IPS DF 6.9 (cell line): ENCODE measurements around the gene CNTN5.

Source experiments
- DNase-seq: peaks from one replicate; pipeline ENCODE4 v3.0.0-alpha.2; 2013; ENCODE audit warnings: low read depth, low spot score
- H3K27ac ChIP-seq: one replicate; pipeline ENCODE4 v1.5.1; 2013; ENCODE audit warnings: low read length, control low read depth
- H3K27me3 ChIP-seq: 2 replicates; pipeline ENCODE4 v1.6.1; 2013; ENCODE audit warnings: mild to moderate bottlenecking, low read length; ENCODE audit not compliant: control insufficient read depth, insufficient read depth
- H3K36me3 ChIP-seq: 2 replicates; pipeline ENCODE4 v1.6.1; 2013; ENCODE audit warnings: low read length; ENCODE audit not compliant: control insufficient read depth, insufficient read depth
- H3K4me1 ChIP-seq: 2 replicates; pipeline ENCODE4 v1.6.1; 2013; ENCODE audit warnings: low read length; ENCODE audit not compliant: control insufficient read depth, insufficient read depth
- H3K4me3 ChIP-seq: 2 replicates; pipeline ENCODE4 v1.5.1; 2013; ENCODE audit warnings: mild to moderate bottlenecking, low read length
- H3K9me3 ChIP-seq: 2 replicates; pipeline ENCODE4 v1.6.1; 2013; ENCODE audit warnings: low read length, inconsistent platforms; ENCODE audit not compliant: control insufficient read depth, insufficient read depth
- WGBS: extraction: QIAGEN DNeasy Blood & Tissue Kit; methylation state at CpG from one replicate; pipeline ENCODE4 v1.1.7; 2013; ENCODE audit warnings: mixed read lengths, missing lambda C conversion rate; ENCODE audit not compliant: insufficient read length, insufficient coverage; 5-methylcytosine and 5-hydroxymethylcytosine counted together

CNTN5 gene

DNA sequence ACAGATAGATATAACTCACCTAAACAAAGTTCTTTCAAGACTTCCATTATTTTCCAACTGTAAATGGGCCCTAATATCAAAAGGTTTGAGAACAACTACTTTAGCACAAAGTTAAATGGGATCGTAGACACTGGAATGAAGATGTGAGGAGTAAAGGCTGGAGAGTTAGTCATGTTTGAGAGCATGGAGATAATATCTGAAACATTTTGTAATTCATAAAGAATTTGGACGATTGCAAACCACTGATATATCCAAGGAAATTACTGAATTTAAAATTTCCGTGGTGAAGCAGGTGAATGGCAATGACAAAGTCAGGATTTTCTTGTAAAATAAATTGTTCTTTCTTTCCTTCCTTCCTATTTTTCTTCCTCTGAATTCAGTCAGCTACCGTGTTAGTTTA lies 564.9 kb downstream of the CNTN5 start:
- no peak for DNase-seq
- Histone ChIP-seq H3K4me3 (no peak overlapping the region), H3K27ac (no peak overlapping the region), H3K4me1 (no peaks in the 10 kb centered on the region), H3K36me3 (no peaks in the 10 kb centered on the region), H3K9me3 (no peaks in the 10 kb centered on the region; the same call in 1 of the 2 replicates), H3K27me3 (no peaks in the 10 kb centered on the region)
- no CpG with 5 or more reads among the region's 4 CpGs for WGBS

- no CpG with 5 or more reads among the region's 2 CpGs for WGBS
- Histone ChIP-seq H3K4me3 (no peak overlapping the region), H3K4me1 (no peaks in the 10 kb centered on the region), H3K9me3 (no peaks in the 10 kb centered on the region), H3K27me3 (no peaks in the 10 kb centered on the region), H3K27ac (no peak overlapping the region), H3K36me3 (no peaks in the 10 kb centered on the region)
- DNase-seq, result no peak
Measured at GRCh38 chr11:99589771-99590170, 569.0 kb downstream of the CNTN5 start.

DNA sequence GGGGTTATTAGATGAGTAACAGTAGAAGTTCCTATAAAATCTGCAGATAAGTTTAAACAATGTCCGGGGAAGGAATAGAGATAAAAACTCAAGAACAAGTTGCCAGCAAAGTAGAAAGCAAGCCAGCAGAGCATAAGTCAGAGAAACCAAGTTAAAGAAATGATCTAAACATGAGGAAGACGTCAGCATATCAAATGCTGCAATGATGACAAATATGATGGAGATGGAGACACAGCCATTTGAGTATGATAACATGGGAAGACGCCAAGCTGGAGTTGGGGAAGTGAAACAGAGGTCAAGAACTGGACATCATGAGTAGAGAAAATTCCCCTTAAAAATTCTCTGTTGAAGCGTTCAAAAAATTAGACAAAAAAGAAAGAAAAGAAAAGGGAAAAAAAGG lies 571.5 kb downstream of the CNTN5 start:
- Histone ChIP-seq H3K4me1 (no peaks in the 10 kb centered on the region), H3K9me3 (no peaks in the 10 kb centered on the region), H3K4me3 (no peak overlapping the region), H3K27me3 (no peaks in the 10 kb centered on the region), H3K27ac (no peak overlapping the region), H3K36me3 (no peaks in the 10 kb centered on the region)
- DNase-seq, result no peak
- no CpG with 5 or more reads among the region's 4 CpGs for WGBS

DNA sequence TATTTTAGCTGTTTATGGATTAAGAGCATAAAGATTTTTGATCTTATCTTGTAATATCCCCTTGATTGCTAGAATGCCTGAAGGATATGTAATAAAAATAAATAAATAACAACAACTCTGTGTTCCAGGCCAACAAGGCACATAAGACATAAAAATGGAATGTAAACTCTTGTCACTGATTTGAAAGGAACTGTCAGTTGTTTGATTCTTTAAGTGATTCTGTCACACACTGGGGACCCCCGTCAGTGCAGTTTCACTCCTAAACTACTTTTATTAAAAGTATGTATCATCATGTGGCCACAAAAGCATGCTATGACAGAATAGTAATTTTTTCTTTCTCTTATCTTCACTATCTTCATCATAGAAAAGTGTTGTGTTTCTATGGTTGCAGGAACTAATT lies 572.4 kb downstream of the CNTN5 start:
- no peak overlapping the region for H3K4me3 ChIP-seq
- no peak for DNase-seq
- H3K27me3 ChIP-seq, result no peaks in the 10 kb centered on the region
- no CpG with 5 or more reads among the region's 1 CpG for WGBS
- no peaks in the 10 kb centered on the region for H3K9me3 ChIP-seq
- H3K27ac ChIP-seq, result no peak overlapping the region
- H3K36me3 ChIP-seq, result no peaks in the 10 kb centered on the region
- H3K4me1 ChIP-seq, result no peaks in the 10 kb centered on the region

- no peak for DNase-seq
- Histone ChIP-seq H3K36me3 (no peaks in the 10 kb centered on the region), H3K9me3 (no peaks in the 10 kb centered on the region), H3K27ac (no peak overlapping the region), H3K27me3 (no peaks in the 10 kb centered on the region), H3K4me3 (no peak overlapping the region), H3K4me1 (no peaks in the 10 kb centered on the region)
- no CpG with 5 or more reads among the region's 1 CpG for WGBS
Measured at GRCh38 chr11:99601179-99601578, 580.4 kb downstream of the CNTN5 start.

DNA sequence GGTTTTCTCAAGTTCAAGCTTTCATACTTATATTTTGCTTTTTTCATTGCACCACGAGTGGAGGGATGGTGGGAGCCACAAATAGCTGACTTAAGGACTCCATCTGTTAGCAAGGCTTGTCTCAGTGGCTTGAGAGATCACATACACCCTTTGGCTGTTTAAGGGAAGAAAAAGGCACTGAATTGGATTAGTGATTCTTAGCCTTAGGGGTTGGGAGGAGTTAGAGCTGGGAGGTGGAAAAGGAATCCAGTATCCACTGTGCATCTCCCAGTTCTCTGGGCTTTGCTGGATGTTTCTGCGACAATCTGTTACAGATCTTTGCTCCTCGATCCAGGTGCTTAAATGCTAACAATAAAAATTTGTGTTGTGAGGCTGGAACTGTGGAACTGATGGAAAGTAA lies 593.6 kb downstream of the CNTN5 start:
- DNase-seq, result no peak
- no peak overlapping the region for H3K4me3 ChIP-seq
- WGBS, result no CpG with 5 or more reads among the region's 3 CpGs

DNA sequence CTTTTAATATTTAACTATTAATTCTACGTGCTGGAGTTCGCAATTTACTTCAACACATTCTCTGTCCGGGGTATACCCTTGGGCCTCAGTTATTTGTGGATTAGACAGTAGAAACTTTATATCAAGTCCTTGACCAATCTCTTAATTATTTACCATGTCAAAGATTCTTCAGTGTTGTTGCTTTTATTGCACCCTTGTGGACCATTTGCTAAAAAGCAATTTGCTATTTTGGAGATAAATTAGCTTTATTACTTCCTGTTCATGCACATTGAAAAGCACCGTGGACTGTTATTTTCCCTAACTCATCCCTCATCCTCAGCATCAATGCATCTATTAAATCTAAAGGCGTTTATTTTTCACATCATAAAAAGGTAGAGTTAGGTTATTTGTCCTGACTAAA lies 609.9 kb downstream of the CNTN5 start:
- Histone ChIP-seq H3K9me3 (no peaks in the 10 kb centered on the region), H3K27me3 (no peaks in the 10 kb centered on the region)
- no CpG with 5 or more reads among the region's 5 CpGs for WGBS

More for the DNA sequence above, 593.6 kb downstream of the CNTN5 start:
- Histone ChIP-seq H3K36me3 (no peaks in the 10 kb centered on the region), H3K4me1 (no peaks in the 10 kb centered on the region), H3K27me3 (no peaks in the 10 kb centered on the region), H3K27ac (no peak overlapping the region), H3K9me3 (no peaks in the 10 kb centered on the region)

GRCh38 chr11:99631618-99632017 lies 610.9 kb downstream of the CNTN5 start:
- Histone ChIP-seq H3K27me3 (no peaks in the 10 kb centered on the region), H3K4me3 (no peak overlapping the region), H3K27ac (no peak overlapping the region), H3K9me3 (no peaks in the 10 kb centered on the region), H3K36me3 (no peaks in the 10 kb centered on the region), H3K4me1 (no peaks in the 10 kb centered on the region; the same call in 1 of the 2 replicates)
- WGBS, result no CpG with 5 or more reads among the region's 1 CpG
- no peak for DNase-seq

More for the DNA sequence above, 609.9 kb downstream of the CNTN5 start:
- DNase-seq, result no peak
- Histone ChIP-seq H3K27ac (no peak overlapping the region), H3K4me3 (no peak overlapping the region), H3K36me3 (no peaks in the 10 kb centered on the region), H3K4me1 (no peaks in the 10 kb centered on the region; the same call in 1 of the 2 replicates)

- no CpG with 5 or more reads among the region's 2 CpGs for WGBS
- H3K4me3 ChIP-seq, result no peak overlapping the region
- H3K27me3 ChIP-seq, result no peaks in the 10 kb centered on the region
- DNase-seq, result no peak
- H3K9me3 ChIP-seq, result no peaks in the 10 kb centered on the region
- no peak overlapping the region for H3K27ac ChIP-seq
- no peaks in the 10 kb centered on the region for H3K36me3 ChIP-seq
- no peaks in the 10 kb centered on the region; the same call in 1 of the 2 replicates for H3K4me1 ChIP-seq
Measured at GRCh38 chr11:99632969-99633368, 612.2 kb downstream of the CNTN5 start.

GRCh38 chr11:99634581-99634980 lies 613.8 kb downstream of the CNTN5 start:
- no CpG with 5 or more reads among the region's 4 CpGs for WGBS

DNA sequence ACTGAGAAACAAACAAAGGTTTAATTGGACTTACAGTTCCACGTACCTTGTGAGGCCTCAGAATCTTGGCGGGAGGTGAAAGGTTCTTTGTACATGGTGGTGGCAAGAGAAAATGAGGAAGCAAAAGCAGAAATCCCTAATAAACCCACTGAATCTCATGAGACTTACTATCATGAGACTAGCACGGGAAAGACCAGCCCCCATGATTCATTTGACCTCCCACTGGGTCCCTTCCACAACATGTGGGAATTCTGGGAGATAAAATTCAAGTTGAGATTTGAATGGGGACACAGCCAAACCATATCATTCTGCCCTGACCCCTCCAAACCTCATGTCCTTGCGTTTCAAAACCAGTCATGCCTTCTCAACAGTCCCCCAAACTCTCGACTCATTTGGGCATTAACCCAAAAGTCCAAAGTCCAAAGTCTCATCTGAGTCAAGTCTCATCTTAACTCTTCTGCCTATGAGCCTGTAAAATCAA lies 617.4 kb downstream of the CNTN5 start:
- WGBS, result no CpG with 5 or more reads among the region's 5 CpGs
- Histone ChIP-seq H3K4me1 (no peaks in the 10 kb centered on the region; the same call in 1 of the 2 replicates), H3K36me3 (no peaks in the 10 kb centered on the region; the same call in 1 of the 2 replicates), H3K27ac (no peak overlapping the region), H3K27me3 (no peaks in the 10 kb centered on the region), H3K4me3 (no peak overlapping the region), H3K9me3 (no peaks in the 10 kb centered on the region)
- DNase-seq, result no peak

More at GRCh38 chr11:99634581-99634980, 613.8 kb downstream of the CNTN5 start:
- DNase-seq, result no peak
- Histone ChIP-seq H3K9me3 (no peaks in the 10 kb centered on the region), H3K4me1 (no peaks in the 10 kb centered on the region; the same call in 1 of the 2 replicates), H3K4me3 (no peak overlapping the region), H3K27ac (no peak overlapping the region), H3K27me3 (no peaks in the 10 kb centered on the region), H3K36me3 (no peaks in the 10 kb centered on the region; the same call in 1 of the 2 replicates)
